ENCODE measurements around the gene ASB3. TPM values are rescaled to one million over a fixed set of nuclear protein-coding genes. Genes with fewer than 3 reads are reported as not detected.
"Not testable (repeated sequence)": the region's sequence is repeated elsewhere in the genome, so short reads cannot be mapped to it uniquely, and the experiment has no call there.

The ASB3 gene
- total RNA-seq, 1 donor from 2014 or later: 17.6 TPM

- not testable (repeated sequence) for DNase-seq (ENCODE audit: extremely low read depth, low read depth, low spot score)
Measured at GRCh38 chr2:53667130-53667529, 119.6 kb downstream of the ASB3 start.

- no peak for DNase-seq (ENCODE audit: extremely low read depth, low read depth, low spot score)
Measured at GRCh38 chr2:53660886-53661285, 125.9 kb downstream of the ASB3 start.

GRCh38 chr2:53658474-53658873 is 128.3 kb downstream of the ASB3 start:
- not testable (repeated sequence) for DNase-seq (ENCODE audit: extremely low read depth, low read depth, low spot score)

- DNase-seq (ENCODE audit: extremely low read depth, low read depth, low spot score): no peak
Measured at GRCh38 chr2:53655256-53655655, 131.5 kb downstream of the ASB3 start.

- DNase-seq (ENCODE audit: extremely low read depth, low read depth, low spot score): no peak
Measured at GRCh38 chr2:53654396-53654795, 132.4 kb downstream of the ASB3 start.

- DNase-seq (ENCODE audit: extremely low read depth, low read depth, low spot score): no peak
Measured at GRCh38 chr2:53652131-53652530, 134.6 kb downstream of the ASB3 start.

- DNase-seq (ENCODE audit: extremely low read depth, low read depth, low spot score): no peak
Measured at GRCh38 chr2:53646788-53647187, 140.0 kb downstream of the ASB3 start.

GRCh38 chr2:53641290-53641689 is 145.5 kb downstream of the ASB3 start:
- no peak for DNase-seq (ENCODE audit: extremely low read depth, low read depth, low spot score)

- DNase-seq (ENCODE audit: extremely low read depth, low read depth, low spot score): no peak
Measured at GRCh38 chr2:53640466-53640865, 146.3 kb downstream of the ASB3 start.

- DNase-seq (ENCODE audit: extremely low read depth, low read depth, low spot score): no peak
Measured at GRCh38 chr2:53636596-53636995, 150.2 kb downstream of the ASB3 start.

- no peak for DNase-seq (ENCODE audit: extremely low read depth, low read depth, low spot score)
Measured at GRCh38 chr2:53636109-53636508, 150.6 kb downstream of the ASB3 start.

GRCh38 chr2:53635694-53636093 is 151.1 kb downstream of the ASB3 start:
- DNase-seq (ENCODE audit: extremely low read depth, low read depth, low spot score): no peak

GRCh38 chr2:53633441-53633840 is 153.3 kb downstream of the ASB3 start:
- no peak for DNase-seq (ENCODE audit: extremely low read depth, low read depth, low spot score)

- DNase-seq (ENCODE audit: extremely low read depth, low read depth, low spot score): no peak
Measured at GRCh38 chr2:53632714-53633113, 154.0 kb downstream of the ASB3 start.

- DNase-seq (ENCODE audit: extremely low read depth, low read depth, low spot score): no peak
Measured at GRCh38 chr2:53632126-53632460, 154.7 kb downstream of the ASB3 start.

GRCh38 chr2:53631313-53632125 is 155.2 kb downstream of the ASB3 start:
- DNase-seq (ENCODE audit: extremely low read depth, low read depth, low spot score): no peak

- DNase-seq (ENCODE audit: extremely low read depth, low read depth, low spot score): no peak
Measured at GRCh38 chr2:53630026-53630606, 156.6 kb downstream of the ASB3 start.

GRCh38 chr2:53629501-53629900 is 157.3 kb downstream of the ASB3 start:
- no peak for DNase-seq (ENCODE audit: extremely low read depth, low read depth, low spot score)

GRCh38 chr2:53629001-53629400 is 157.8 kb downstream of the ASB3 start:
- no peak for DNase-seq (ENCODE audit: extremely low read depth, low read depth, low spot score)

- no peak for DNase-seq (ENCODE audit: extremely low read depth, low read depth, low spot score)
Measured at GRCh38 chr2:53622141-53622540, 164.6 kb downstream of the ASB3 start.

- no peak for DNase-seq (ENCODE audit: extremely low read depth, low read depth, low spot score)
Measured at GRCh38 chr2:53620981-53621380, 165.8 kb downstream of the ASB3 start.
